Keratinocyte (primary cell): ENCODE measurements around the gene ARMCX4. TPM values are rescaled to one million over a fixed set of nuclear protein-coding genes. Genes with fewer than 3 reads are reported as not detected.

Source experiments
- DNase-seq: peaks from one replicate; pipeline ENCODE4 v3.0.0-alpha.2; 2011; ENCODE audit warnings: low read depth, missing footprints, low spot score
- FAIRE-seq: peaks from 2 replicates; lab custom pipeline; 2011; peaks lifted over from hg19 to GRCh38; lab: Jason Lieb, UNC
- H2AFZ ChIP-seq: 2 replicates; pipeline ENCODE4 v1.6.0; 2012; ENCODE audit warnings: low read length, control low read depth, inconsistent platforms; ENCODE audit not compliant: control insufficient read depth
- H3K27ac ChIP-seq: 2 replicates; pipeline ENCODE4 v1.5.1; 2011; ENCODE audit warnings: low read length; ENCODE audit not compliant: control insufficient read depth, insufficient read depth
- H3K27me3 ChIP-seq: 3 replicates; pipeline ENCODE4 v1.6.0; 2011; ENCODE audit warnings: low read length; ENCODE audit not compliant: control insufficient read depth, insufficient read depth; ENCODE audit errors: extremely low read depth
- H3K36me3 ChIP-seq, 2 experiments: 2 replicates in 1 of 2; 3 replicates in 1 of 2; pipeline ENCODE4 v1.5.1; 2011; ENCODE audit warnings: low read length in 2 of 2, mild to moderate bottlenecking in 1 of 2; ENCODE audit not compliant: control insufficient read depth in 2 of 2, insufficient read depth in 2 of 2; ENCODE audit errors: extremely low read depth in 1 of 2
- H3K4me1 ChIP-seq: 3 replicates; pipeline ENCODE4 v1.5.1; 2011; ENCODE audit warnings: low read length; ENCODE audit not compliant: control insufficient read depth, insufficient read depth; ENCODE audit errors: extremely low read depth
- H3K4me2 ChIP-seq: 3 replicates; pipeline ENCODE4 v1.6.0; 2011; ENCODE audit warnings: low read depth, low read length; ENCODE audit not compliant: control insufficient read depth, insufficient read depth; ENCODE audit errors: extremely low read depth
- H3K4me3 ChIP-seq, 3 experiments: fragments of 200-600 bp in 1 of 3; sonication (generic) in 1 of 3; 2 replicates in 2 of 3; 3 replicates in 1 of 3; pipeline ENCODE4 v1.5.1; 2011 to 2016; ENCODE audit warnings: low read length in 3 of 3, mild to moderate bottlenecking in 3 of 3, control low read depth in 2 of 3, inconsistent platforms in 1 of 3, low read depth in 1 of 3, mixed read lengths in 1 of 3, mixed run types in 1 of 3, moderate library complexity in 1 of 3; ENCODE audit not compliant: control insufficient read depth in 2 of 3, insufficient read depth in 2 of 3; ENCODE audit errors: extremely low read depth in 1 of 3
- H3K79me2 ChIP-seq: 2 replicates; pipeline ENCODE4 v1.6.0; 2012; ENCODE audit warnings: low read length; ENCODE audit not compliant: control insufficient read depth, insufficient read depth
- H3K9ac ChIP-seq: 3 replicates; pipeline ENCODE4 v1.6.0; 2011; ENCODE audit warnings: low read length; ENCODE audit not compliant: control insufficient read depth, insufficient read depth; ENCODE audit errors: extremely low read depth
- H3K9me1 ChIP-seq: 3 replicates; pipeline ENCODE4 v1.6.0; 2011; ENCODE audit warnings: low read length; ENCODE audit not compliant: control insufficient read depth, insufficient read depth; ENCODE audit errors: extremely low read depth
- H3K9me3 ChIP-seq: 2 replicates; pipeline ENCODE4 v1.5.1; 2012; ENCODE audit warnings: low read depth, low read length; ENCODE audit not compliant: control insufficient read depth
- H4K20me1 ChIP-seq: 3 replicates; pipeline ENCODE4 v1.6.0; 2011; ENCODE audit warnings: low read length; ENCODE audit not compliant: control insufficient read depth, insufficient read depth; ENCODE audit errors: extremely low read depth
- CTCF ChIP-seq, 3 experiments: IDR thresholded peaks in 1 of 3; conservative IDR thresholded peaks in 1 of 3; optimal IDR thresholded peaks in 1 of 3; 2 replicates in 2 of 3; 3 replicates in 1 of 3; pipeline versions ENCODE3 to v1.5.1; 2011; ENCODE audit warnings: low read length in 3 of 3, mild to moderate bottlenecking in 3 of 3, moderate library complexity in 2 of 3, control low read depth in 1 of 3, inconsistent platforms in 1 of 3; ENCODE audit not compliant: insufficient read depth in 2 of 3; ENCODE audit errors: extremely low read depth in 1 of 3
- EZH2 ChIP-seq: IDR thresholded peaks from one replicate; pipeline ENCODE4 v1.6.1; 2012; ENCODE audit warnings: inconsistent platforms, mild to moderate bottlenecking, low read length, moderate library complexity
- dilution Hi-C: fragments of 300-500 bp; cut with MboI; formaldehyde crosslinking; loops from one replicate; pipeline ENCODE4 v1.7.0; 2020; ENCODE audit warnings: low sequenced_read_pairs; ENCODE audit not compliant: extremely low pct_ligation_motif_present
- polyA plus RNA-seq, 5 experiments: library from polyadenylated mRNA; depleted of rRNA in 3 of 5; stranded (reverse) in 3 of 5; stranded (forward) in 1 of 5; unstranded in 1 of 5; fragments of >200 nt; gene quantifications; 1 replicate in 1 of 5; 2 replicates in 3 of 5; 3 replicates in 1 of 5; pipeline versions ENCODE4 v1.2.1 to v1.2.3, GENCODE V29; 2011 to 2012; ENCODE audit warnings: missing spikeins in 2 of 5, low read depth in 1 of 5, low replicate concordance in 1 of 5

ARMCX4 gene
- polyA plus RNA-seq, 1 donor (not counting 4 experiments of a cell fraction or from before 2014, with no cell fraction given): 0.34 TPM

GRCh38 chrX:101507986-101508385, 22.7 kb downstream of the ARMCX4 start:
- no peaks in the 10 kb centered on the region for H3K9me3 ChIP-seq
- no peak for TF ChIP-seq EZH2
- no peak for TF ChIP-seq CTCF (optimal IDR thresholded peaks at IDR 0.05 in 1 of 3, IDR thresholded peaks at IDR 0.05 in 1 of 3, conservative IDR thresholded peaks at IDR 0.05 in 1 of 3; ENCODE audit: extremely low read depth in 1 of 3, insufficient read depth in 2 of 3, low read length in 3 of 3)
- no peak overlapping the region for H3K9ac ChIP-seq
- no peaks in the 10 kb centered on the region for H3K9me1 ChIP-seq
- H3K27ac ChIP-seq: no peak overlapping the region
- H3K79me2 ChIP-seq: no peaks in the 10 kb centered on the region
- DNase-seq: no peak
- peaks cover 7% of the 10 kb centered on the region for H3K4me1 ChIP-seq
- FAIRE-seq: no peak
- H3K27me3 ChIP-seq: no peaks in the 10 kb centered on the region
- dilution Hi-C loops: no loop called here
- H3K4me2 ChIP-seq: no peak overlapping the region
- H3K4me3 ChIP-seq: no peak overlapping the region
- H2AFZ ChIP-seq: no peak overlapping the region
- no peaks in the 10 kb centered on the region for H3K36me3 ChIP-seq
- no peaks in the 10 kb centered on the region for H4K20me1 ChIP-seq

GRCh38 chrX:101530944-101531343, 45.7 kb downstream of the ARMCX4 start:
- Histone ChIP-seq H3K4me2 (no peak overlapping the region), H2AFZ (no peak overlapping the region), H3K4me1 (no peaks in the 10 kb centered on the region), H3K9me1 (no peaks in the 10 kb centered on the region), H3K36me3 (no peaks in the 10 kb centered on the region), H3K4me3 (no peak overlapping the region), H3K79me2 (no peaks in the 10 kb centered on the region), H3K9me3 (no peaks in the 10 kb centered on the region), H4K20me1 (no peaks in the 10 kb centered on the region), H3K27me3 (no peaks in the 10 kb centered on the region), H3K27ac (no peak overlapping the region), H3K9ac (no peak overlapping the region)
- dilution Hi-C loops: no loop called here
- no peak for FAIRE-seq
- DNase-seq: no peak
- TF ChIP-seq EZH2 (no peak), CTCF (optimal IDR thresholded peaks at IDR 0.05 in 1 of 3, IDR thresholded peaks at IDR 0.05 in 1 of 3, conservative IDR thresholded peaks at IDR 0.05 in 1 of 3; ENCODE audit: extremely low read depth in 1 of 3, insufficient read depth in 2 of 3, low read length in 3 of 3) (no peak)

Other genes starting within 250 kb of the ARMCX4 start
- gene TAF7L, start 194.1 kb upstream of the ARMCX4 start, polyA plus RNA-seq: 0.06 to 0.26 TPM (median 0.13 TPM) in 3 replicates
- 12.6 to 17.0 TPM (median 14.6 TPM) in 3 replicates for gene TIMM8A, start 136.7 kb upstream of the ARMCX4 start, polyA plus RNA-seq
- gene BTK, start 99.3 kb upstream of the ARMCX4 start, polyA plus RNA-seq: 0.05 to 0.42 TPM (median 0.18 TPM) in 3 replicates
- gene RPL36A, start 94.4 kb upstream of the ARMCX4 start, polyA plus RNA-seq: 2,220 to 2,714 TPM (median 2,266 TPM) in 3 replicates
- 38.3 to 62.1 TPM (median 59.3 TPM) in 3 replicates for gene GLA, start 77.5 kb upstream of the ARMCX4 start, polyA plus RNA-seq
- 47.9 to 73.2 TPM (median 48.4 TPM) in 3 replicates for gene HNRNPH2, start 77.2 kb upstream of the ARMCX4 start, polyA plus RNA-seq
- gene ARMCX1, start 65.1 kb downstream of the ARMCX4 start, polyA plus RNA-seq: 14.4 to 16.1 TPM (median 14.9 TPM) in 3 replicates
- 43.5 to 60.8 TPM (median 56.1 TPM) in 3 replicates for gene ARMCX6, start 132.5 kb downstream of the ARMCX4 start, polyA plus RNA-seq
- 15.5 to 21.2 TPM (median 18.5 TPM) in 3 replicates for gene ARMCX3, start 137.7 kb downstream of the ARMCX4 start, polyA plus RNA-seq
- 13.2 to 23.2 TPM (median 20.0 TPM) in 3 replicates for gene ARMCX2, start 174.4 kb downstream of the ARMCX4 start, polyA plus RNA-seq